K562 (cell line): ENCODE measurements around the gene PPM1L. TPM values are rescaled to one million over a fixed set of nuclear protein-coding genes. Genes with fewer than 3 reads are reported as not detected.

ENCODE experiments used
- ATAC-seq: fragments of 200-7000 bp; cut with Tn5 transposase; 3 replicates; pipeline ENCODE4 v1.9.1; 2020; ENCODE audit warnings: moderate library complexity
- BruUV-seq: library from RNA; stranded (reverse); fragments of 400-500 nt; replicated peaks from 2 replicates; lab custom pipeline; 2021; lab: Mats Ljungman, UMichigan
- CTCF ChIA-PET: fragments of 300-600 bp; formaldehyde crosslinking; extraction: SDS; loops from one replicate; lab custom pipeline; 2021; ENCODE audit warnings: low intra/inter-chr PET ratio; lab: Yijun Ruan, JAX
- POLR2A ChIA-PET: fragments of 300-600, 350-650 bp; sonication (Branson Sonifier 250); formaldehyde crosslinking; extraction: SDS; loops from one replicate; lab custom pipeline; 2021; ENCODE audit warnings: antibody characterized with exemption, inconsistent platforms; lab: Yijun Ruan, JAX
- DNase-seq, 4 experiments: peaks; one replicate each; pipeline versions ENCODE4 v3.0.0 to v3.0.0-alpha.2; 2011 to 2018; ENCODE audit warnings: low spot score in 3 of 4, mixed read lengths in 3 of 4; ENCODE audit errors: extremely low read depth in 1 of 4
- FAIRE-seq: peaks from 2 replicates; lab custom pipeline; 2011; peaks lifted over from hg19 to GRCh38; lab: Jason Lieb, UNC
- H2AFZ ChIP-seq: 2 replicates; pipeline ENCODE4 v1.6.0; 2011; ENCODE audit warnings: low read depth, low read length, control low read depth, inconsistent platforms
- H3K27ac ChIP-seq: fragments of 200-600 bp; 3 replicates; pipeline ENCODE4 v1.8.0; 2011; ENCODE audit warnings: low read depth, mild to moderate bottlenecking, control low read depth, inconsistent platforms, low read length, moderate library complexity, mixed read lengths; ENCODE audit errors: extremely low read depth
- H3K27me3 ChIP-seq, 2 experiments: fragments of 300-600 bp in 1 of 2; 2 replicates in 1 of 2; 3 replicates in 1 of 2; pipeline versions ENCODE4 v1.6.0 to v1.8.0; 2011; ENCODE audit warnings: inconsistent platforms in 2 of 2, low read length in 2 of 2, mild to moderate bottlenecking in 1 of 2, mixed read lengths in 1 of 2, moderate library complexity in 1 of 2; ENCODE audit not compliant: control insufficient read depth in 2 of 2, insufficient read depth in 2 of 2
- H3K36me3 ChIP-seq: fragments of 300-600 bp; 3 replicates; pipeline ENCODE4 v1.8.0; 2011; ENCODE audit warnings: mild to moderate bottlenecking, low read length, inconsistent platforms; ENCODE audit not compliant: control insufficient read depth, insufficient read depth
- H3K4me1 ChIP-seq, 2 experiments: fragments of 200-600 bp in 1 of 2; replicated peaks in 1 of 2; 2 replicates in 1 of 2; 3 replicates in 1 of 2; pipeline versions ENCODE4 v1.5.1 to v1.8.0; 2011; ENCODE audit warnings: inconsistent platforms in 2 of 2, low read length in 2 of 2, mild to moderate bottlenecking in 1 of 2, mixed read lengths in 1 of 2, moderate library complexity in 1 of 2; ENCODE audit not compliant: control insufficient read depth in 2 of 2, insufficient read depth in 2 of 2
- H3K4me2 ChIP-seq: 2 replicates; pipeline ENCODE4 v1.6.1; 2011; ENCODE audit warnings: low read length, control low read depth, inconsistent platforms, mixed read lengths; ENCODE audit not compliant: insufficient read depth
- H3K4me3 ChIP-seq: fragments of 200-600 bp; sonication (generic), shearing (Covaris generic); 2 replicates; pipeline ENCODE4 v1.5.1; 2016; ENCODE audit warnings: control low read depth, inconsistent platforms
- H3K79me2 ChIP-seq: fragments of 200-600 bp; 3 replicates; pipeline ENCODE4 v1.8.0; 2011; ENCODE audit warnings: low read length, inconsistent platforms; ENCODE audit not compliant: control insufficient read depth, insufficient read depth
- H3K9ac ChIP-seq, 2 experiments: 2 replicates each; pipeline versions ENCODE4 v1.6.0 to v1.6.1; 2011; ENCODE audit warnings: low read depth in 2 of 2, low read length in 2 of 2, control low read depth in 1 of 2, inconsistent platforms in 1 of 2, mild to moderate bottlenecking in 1 of 2, mixed read lengths in 1 of 2; ENCODE audit not compliant: insufficient read depth in 1 of 2
- H3K9me1 ChIP-seq: one replicate; pipeline ENCODE4 v1.6.0; 2011; ENCODE audit warnings: inconsistent platforms, mild to moderate bottlenecking, low read length, moderate library complexity; ENCODE audit not compliant: control insufficient read depth, insufficient read depth
- H3K9me3 ChIP-seq: replicated peaks from 2 replicates; pipeline ENCODE4 v1.5.1; 2011; ENCODE audit warnings: low read depth, low read length, inconsistent platforms; ENCODE audit not compliant: control insufficient read depth, insufficient read depth
- H4K20me1 ChIP-seq: replicated peaks from 2 replicates; pipeline ENCODE4 v1.6.1; 2011; ENCODE audit warnings: low read length, inconsistent platforms, mixed read lengths; ENCODE audit not compliant: control insufficient read depth, insufficient read depth
- ARNT ChIP-seq, 2 experiments: fragments of 450-650 bp; IDR thresholded peaks; 2 replicates each; pipeline ENCODE4 v1.6.1; 2016; ENCODE audit warnings: mild to moderate bottlenecking in 1 of 2
- FOXP1 ChIP-seq: sonication (generic); formaldehyde crosslinking; IDR thresholded peaks from 2 replicates; pipeline ENCODE4 v1.8.0; 2022; ENCODE audit warnings: mild to moderate bottlenecking, missing genetic modification reagents
- GABPB1 ChIP-seq: sonication (generic); formaldehyde crosslinking; IDR thresholded peaks from 2 replicates; pipeline ENCODE4 v1.8.0; 2022; ENCODE audit warnings: mild to moderate bottlenecking, missing genetic modification reagents
- GABPB2 ChIP-seq: fragments of 250-450 bp; sonication (Bioruptor Pico); conservative IDR thresholded peaks from 2 replicates; pipeline ENCODE4 v1.5.1; 2021; ENCODE audit warnings: mild to moderate bottlenecking
- NR4A1 ChIP-seq, 2 experiments: fragments of 250-450 bp in 1 of 2; fragments of 450-650 bp in 1 of 2; sonication (Bioruptor Pico) in 1 of 2; IDR thresholded peaks; 2 replicates each; pipeline versions ENCODE4 v1.4.0 to v1.6.1; 2016 to 2020; ENCODE audit warnings: mild to moderate bottlenecking in 2 of 2, missing compliant biosample characterization in 1 of 2, missing genetic modification characterization in 1 of 2, moderate library complexity in 1 of 2
- POLR2A ChIP-seq: fragments of 450-650 bp; conservative IDR thresholded peaks from 2 replicates; pipeline ENCODE4 v1.6.1; 2016
- SRF ChIP-seq, 2 experiments: fragments of 250-450, 450-650 bp in 1 of 2; sonication (Bioruptor Pico) in 1 of 2; sonication (generic) in 1 of 2; formaldehyde crosslinking; IDR thresholded peaks; 2 replicates each; pipeline versions ENCODE4 v1.5.0 to v1.5.1; 2020 to 2022; ENCODE audit warnings: mild to moderate bottlenecking in 1 of 2, missing genetic modification reagents in 1 of 2
- TAF15 ChIP-seq: fragments of 200-400 bp; formaldehyde crosslinking; IDR thresholded peaks from 2 replicates; pipeline ENCODE4 v1.6.1; 2017; ENCODE audit warnings: mild to moderate bottlenecking, low read depth, low read length, moderate library complexity
- TGIF2 ChIP-seq: sonication (generic); formaldehyde crosslinking; IDR thresholded peaks from 2 replicates; pipeline ENCODE4 v1.8.1; 2022; ENCODE audit warnings: mild to moderate bottlenecking, missing genetic modification reagents, moderate library complexity
- ZSCAN32 ChIP-seq: fragments of 450-650 bp; formaldehyde crosslinking; IDR thresholded peaks from 2 replicates; pipeline ENCODE4 v1.4.0; 2020; ENCODE audit warnings: mild to moderate bottlenecking, moderate library complexity
- WGBS: fragments of 100-300 bp; shearing (Covaris generic); methylation state at CpG from one replicate; pipeline ENCODE4 v1.1.6; 2016; ENCODE audit warnings: low coverage, mixed read lengths; ENCODE audit not compliant: insufficient coverage; ENCODE audit errors: missing lambda C conversion rate; 5-methylcytosine and 5-hydroxymethylcytosine counted together
- in situ Hi-C: fragments of 300-500 bp; cut with MboI; formaldehyde crosslinking; loops from 4 replicates; pipeline ENCODE4 v1.15.0; 2018; ENCODE audit warnings: inconsistent platforms, mixed read lengths
- intact Hi-C: fragments of 100-400 bp; cut with micrococcal nuclease; formaldehyde crosslinking; loops from 2 replicates; pipeline ENCODE4 v1.14.2; 2022
- polyA plus RNA-seq, 8 experiments: library from polyadenylated mRNA; depleted of rRNA in 4 of 8; stranded (reverse) in 5 of 8; unstranded in 3 of 8; fragments of >200 nt; fragmentation: Nextera tagmentation in 2 of 8; fragmentation: Illumina TruSeq in 1 of 8; extraction: Ambion mirVana in 2 of 8; extraction: Trizol in 1 of 8; gene quantifications; 2 replicates each; pipeline versions ENCODE4 v1.2.1 to v1.2.3, GENCODE V29; 2011 to 2014; ENCODE audit warnings: inconsistent platforms in 1 of 8, missing spikeins in 1 of 8
- total RNA-seq, 7 experiments: library from RNA; depleted of rRNA in 6 of 7; stranded (reverse); fragments of >200 nt in 6 of 7; fragmentation: Illumina TruSeq in 2 of 7; extraction: Trizol in 2 of 7; gene quantifications; 2 replicates each; pipeline versions ENCODE4 v1.2.1 to v1.2.3, GENCODE V29; 2011 to 2021; ENCODE audit warnings: low replicate concordance in 1 of 7
- TF ChIP-seq, protein P1 (sequence below): fragments of 450-650 bp; IDR thresholded peaks from 2 replicates; pipeline ENCODE4 v1.6.1; 2017; ENCODE audit warnings: antibody characterized with exemption
- TF ChIP-seq, protein P2 (sequence below): fragments of 250-450 bp; sonication (Bioruptor Pico); IDR thresholded peaks from 2 replicates; pipeline ENCODE4 v1.9.0; 2021; ENCODE audit warnings: mild to moderate bottlenecking

Gene PPM1L
- total and polyA plus RNA-seq, 9 of the 15 experiments (the other 6 are each of a cell fraction or from before 2014, with no cell fraction given), result 0.01 to 0.41 (median 0.14) TPM

DNA sequence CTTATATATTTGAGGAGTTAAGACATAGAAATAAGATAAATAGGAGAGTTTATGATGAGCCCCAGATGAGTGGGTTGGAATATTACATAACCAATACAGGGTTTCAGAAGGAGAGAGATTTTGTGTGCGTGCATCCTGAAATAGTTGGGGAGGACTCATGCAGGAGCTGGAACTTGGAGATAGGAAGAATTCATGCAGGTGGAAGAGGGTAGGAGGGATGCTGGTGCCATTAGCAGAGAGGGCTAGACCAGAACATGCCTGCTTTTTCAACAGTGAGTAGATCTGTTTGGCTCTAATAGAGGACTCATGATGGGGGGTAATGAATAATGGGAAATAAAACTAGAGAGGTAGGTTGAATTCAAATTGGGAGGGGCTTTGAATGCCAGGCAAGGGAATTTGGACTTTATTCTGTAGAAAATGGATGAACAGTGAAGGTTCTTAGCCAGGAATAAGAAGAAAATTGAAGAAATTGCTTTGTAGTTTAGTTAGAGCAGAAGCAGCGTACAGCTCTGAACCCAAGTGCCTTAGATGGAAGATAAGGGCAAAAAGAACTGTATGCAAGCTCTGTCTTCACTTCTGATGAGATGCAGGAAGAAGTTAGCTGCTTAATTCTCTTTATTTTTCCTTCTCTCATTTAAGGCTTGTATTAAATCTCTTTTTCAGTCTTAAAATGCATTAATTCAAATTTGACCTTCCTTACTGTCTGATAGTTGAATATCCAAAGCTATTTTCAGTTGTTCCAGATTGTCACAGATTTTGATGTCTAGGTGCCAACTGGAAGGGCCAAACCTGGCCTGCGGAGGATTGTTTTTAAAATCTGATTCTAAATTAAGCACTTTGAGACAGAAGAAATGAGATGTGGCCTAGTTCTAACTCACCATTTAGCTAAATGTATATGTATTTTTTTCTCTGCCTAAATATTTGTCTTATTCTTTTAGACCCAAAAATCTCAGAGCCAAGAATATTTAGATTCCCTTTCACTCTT, 86.3 kb downstream of the PPM1L start (continued):
- no peak for TF ChIP-seq GABPB2 (CRISPR knock-in tag)
- no peak for TF ChIP-seq FOXP1 (CRISPR knock-in tag)
- no peak for TF ChIP-seq SRF (CRISPR knock-in tag; IDR thresholded peaks at IDR 0.05)
- no peak for TF ChIP-seq TGIF2 (CRISPR knock-in tag)
- TF ChIP-seq, protein P1, sequence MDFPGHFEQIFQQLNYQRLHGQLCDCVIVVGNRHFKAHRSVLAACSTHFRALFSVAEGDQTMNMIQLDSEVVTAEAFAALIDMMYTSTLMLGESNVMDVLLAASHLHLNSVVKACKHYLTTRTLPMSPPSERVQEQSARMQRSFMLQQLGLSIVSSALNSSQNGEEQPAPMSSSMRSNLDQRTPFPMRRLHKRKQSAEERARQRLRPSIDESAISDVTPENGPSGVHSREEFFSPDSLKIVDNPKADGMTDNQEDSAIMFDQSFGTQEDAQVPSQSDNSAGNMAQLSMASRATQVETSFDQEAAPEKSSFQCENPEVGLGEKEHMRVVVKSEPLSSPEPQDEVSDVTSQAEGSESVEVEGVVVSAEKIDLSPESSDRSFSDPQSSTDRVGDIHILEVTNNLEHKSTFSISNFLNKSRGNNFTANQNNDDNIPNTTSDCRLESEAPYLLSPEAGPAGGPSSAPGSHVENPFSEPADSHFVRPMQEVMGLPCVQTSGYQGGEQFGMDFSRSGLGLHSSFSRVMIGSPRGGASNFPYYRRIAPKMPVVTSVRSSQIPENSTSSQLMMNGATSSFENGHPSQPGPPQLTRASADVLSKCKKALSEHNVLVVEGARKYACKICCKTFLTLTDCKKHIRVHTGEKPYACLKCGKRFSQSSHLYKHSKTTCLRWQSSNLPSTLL, result no peak
- TF ChIP-seq ZSCAN32 (CRISPR knock-in tag), result no peak
- TF ChIP-seq POLR2A, result no peak
- TF ChIP-seq, all 486 proteins: peak for 0

DNA sequence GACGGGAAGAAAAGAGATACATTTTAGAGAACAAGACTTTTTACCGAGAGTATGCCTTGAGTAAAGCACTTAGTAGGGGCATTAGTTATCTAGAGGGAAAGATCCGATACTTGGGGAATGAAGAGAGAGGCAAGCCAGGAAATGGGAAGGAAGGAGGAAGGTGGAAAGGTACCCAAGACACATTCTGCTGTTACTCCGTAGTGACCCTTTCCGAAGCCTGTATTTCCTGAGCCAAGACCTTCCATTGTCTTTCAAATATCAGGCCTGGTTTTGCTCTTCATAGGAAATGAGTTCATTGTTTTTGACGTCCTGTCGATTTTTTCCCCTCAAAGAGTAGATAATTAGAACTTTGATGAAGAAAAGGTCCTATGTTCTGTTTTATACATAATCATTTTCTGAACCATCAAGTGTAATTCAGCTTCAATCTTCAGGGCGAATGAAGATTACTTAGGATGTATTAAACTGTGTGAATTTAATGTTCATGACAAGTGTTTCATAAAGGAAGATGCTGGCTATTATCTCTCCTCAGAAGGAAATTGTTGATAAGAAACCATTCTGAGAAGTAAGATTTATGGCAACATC, 95.7 kb downstream of the PPM1L start:
- H3K27me3 ChIP-seq, result no peaks in the 10 kb centered on the region
- no peak overlapping the region for H3K4me3 ChIP-seq
- no peaks in the 10 kb centered on the region for H3K9me1 ChIP-seq
- H4K20me1 ChIP-seq, result no peaks in the 10 kb centered on the region
- H3K9ac ChIP-seq, result no peak overlapping the region
- no peaks in the 10 kb centered on the region for H3K79me2 ChIP-seq
- H3K9me3 ChIP-seq, result no peaks in the 10 kb centered on the region
- H3K4me2 ChIP-seq, result no peak overlapping the region
- ChIA-PET CTCF (no interaction called here), POLR2A (no interaction called here)
- no peak overlapping the region for H2AFZ ChIP-seq
- no TSS peak for BruUV-seq
- DNase-seq (no peak), FAIRE-seq (no peak), ATAC-seq (no peak)
- no peaks in the 10 kb centered on the region for H3K36me3 ChIP-seq
- 1% methylated on average over 8 of the region's 8 CpGs for WGBS
- intact Hi-C loops, result no loop called here
- no peaks in the 10 kb centered on the region for H3K4me1 ChIP-seq
- in situ Hi-C loops, result no loop called here
- H3K27ac ChIP-seq, result no peak overlapping the region
- TF ChIP-seq GABPB1 (CRISPR knock-in tag), result no peak
- no peak for TF ChIP-seq TAF15
- TF ChIP-seq ARNT (IDR thresholded peaks at IDR 0.05), result no peak
- TF ChIP-seq, protein P2, sequence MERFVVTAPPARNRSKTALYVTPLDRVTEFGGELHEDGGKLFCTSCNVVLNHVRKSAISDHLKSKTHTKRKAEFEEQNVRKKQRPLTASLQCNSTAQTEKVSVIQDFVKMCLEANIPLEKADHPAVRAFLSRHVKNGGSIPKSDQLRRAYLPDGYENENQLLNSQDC (CRISPR knock-in tag), result no peak
- no peak for TF ChIP-seq NR4A1 (CRISPR knock-in tag; IDR thresholded peaks at IDR 0.05)
- TF ChIP-seq NR4A1 (tag; IDR thresholded peaks at IDR 0.05), result no peak
